AG04449 (cell line): Measurements from ENCODE around the gene PDE11A.

Experiments
- CTCF ChIA-PET: fragments of 350-600 bp; formaldehyde crosslinking; extraction: SDS; loops from one replicate; lab custom pipeline; 2021; ENCODE audit warnings: antibody characterized with exemption; lab: Yijun Ruan, JAX
- POLR2A ChIA-PET: fragments of 400-600, 350-600 bp; formaldehyde crosslinking; extraction: SDS; loops from one replicate; lab custom pipeline; 2020; ENCODE audit warnings: antibody characterized with exemption, inconsistent platforms; lab: Yijun Ruan, JAX
- DNase-seq: peaks from one replicate; pipeline ENCODE4 v3.0.0-alpha.2; 2010; ENCODE audit warnings: low read depth, low spot score
- H3K4me3 ChIP-seq: 2 replicates; pipeline ENCODE4 v1.5.1; 2011; ENCODE audit warnings: low read depth, mild to moderate bottlenecking, control low read depth, low read length
- CTCF ChIP-seq: IDR thresholded peaks from one replicate; pipeline ENCODE4 v1.5.1; 2011; ENCODE audit warnings: mild to moderate bottlenecking, moderate library complexity, low read length, control low read depth, inconsistent platforms; ENCODE audit not compliant: insufficient read depth; ENCODE audit errors: missing control alignments

The PDE11A gene

DNA sequence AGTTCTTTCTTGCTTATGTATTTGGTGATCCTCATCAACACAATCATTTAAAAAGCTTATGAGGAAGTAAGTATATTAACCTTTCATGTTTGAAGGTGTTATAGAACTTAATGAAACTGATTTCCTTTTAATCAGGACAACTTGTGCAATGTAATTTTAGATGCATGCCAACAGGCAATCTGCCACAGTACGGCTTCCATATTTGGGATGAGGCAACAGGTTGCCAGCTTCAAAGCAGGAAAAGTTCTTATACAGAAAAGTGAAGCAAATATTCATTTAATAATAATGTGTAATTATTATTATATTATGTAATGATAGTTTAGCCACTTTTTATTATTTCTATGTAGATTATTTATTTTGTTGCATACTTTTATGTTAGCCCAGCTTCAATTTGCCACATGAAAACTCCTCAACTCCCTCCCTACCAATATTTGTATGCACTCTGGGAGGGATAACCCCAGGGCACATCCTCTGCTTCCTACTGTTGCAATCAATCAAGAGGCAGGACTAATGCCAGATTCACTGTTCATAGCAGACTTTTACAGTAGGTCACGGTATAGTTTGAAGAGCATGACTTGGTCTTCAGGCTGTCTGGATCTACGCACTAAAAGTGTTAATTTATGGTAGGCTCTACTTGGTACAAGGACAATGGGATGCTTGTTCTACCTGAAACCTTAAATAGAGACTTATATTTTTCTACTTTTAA, 402.8 kb downstream of the PDE11A start:
- DNase-seq, result no peak
- H3K4me3 ChIP-seq, result no peak overlapping the region
- CTCF ChIA-PET, result interaction anchor here (1.3 kb wide), 1 partner anchor 94 kb away, joined by 4 read pairs; no protein-coding TSS in a partner anchor
- POLR2A ChIA-PET, result no interaction called here
- no peak for TF ChIP-seq CTCF

- CTCF ChIA-PET, result interaction anchor here (1.3 kb wide), 1 partner anchor 94 kb away, joined by 4 read pairs; no protein-coding TSS in a partner anchor
- H3K4me3 ChIP-seq, result no peak overlapping the region
- no peak for TF ChIP-seq CTCF
- POLR2A ChIA-PET, result no interaction called here
- DNase-seq, result no peak
Measured at GRCh38 chr2:177669201-177669600, 403.4 kb downstream of the PDE11A start.

- CTCF ChIA-PET, result interaction anchor here (0.9 to 1.3 kb wide), 2 partner anchors 56 to 95 kb away, joined by 4 read pairs; no protein-coding TSS in a partner anchor
- no peak for DNase-seq
- no peak overlapping the region for H3K4me3 ChIP-seq
- no peak for TF ChIP-seq CTCF
- POLR2A ChIA-PET, result no interaction called here
Measured at GRCh38 chr2:177668617-177669016, 404.0 kb downstream of the PDE11A start.

DNA sequence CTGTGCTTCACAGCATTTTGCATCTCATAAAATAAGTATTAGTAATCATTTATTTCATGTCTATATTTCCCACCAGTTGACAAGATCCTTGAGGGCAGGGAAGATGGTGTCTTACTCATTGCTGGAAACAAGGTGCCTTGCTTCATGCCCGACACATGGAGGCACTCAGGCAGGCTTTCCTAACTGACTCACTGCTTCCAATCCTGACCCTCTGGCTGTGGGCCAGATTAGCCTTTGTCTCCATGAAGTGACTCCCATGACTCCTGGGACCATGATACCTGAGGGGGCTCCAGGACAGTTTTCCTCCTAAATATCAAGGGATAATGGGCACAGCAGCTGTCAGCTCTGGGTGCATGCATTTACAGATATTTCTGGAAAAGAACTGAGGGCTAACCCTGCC, 405.0 kb downstream of the PDE11A start:
- no peak for DNase-seq
- POLR2A ChIA-PET, result no interaction called here
- H3K4me3 ChIP-seq, result no peak overlapping the region
- CTCF ChIA-PET, result interaction anchor here (0.6 kb wide), 1 partner anchor 1647 kb away, joined by 3 read pairs; no protein-coding TSS in a partner anchor
- TF ChIP-seq CTCF, result no peak

DNA sequence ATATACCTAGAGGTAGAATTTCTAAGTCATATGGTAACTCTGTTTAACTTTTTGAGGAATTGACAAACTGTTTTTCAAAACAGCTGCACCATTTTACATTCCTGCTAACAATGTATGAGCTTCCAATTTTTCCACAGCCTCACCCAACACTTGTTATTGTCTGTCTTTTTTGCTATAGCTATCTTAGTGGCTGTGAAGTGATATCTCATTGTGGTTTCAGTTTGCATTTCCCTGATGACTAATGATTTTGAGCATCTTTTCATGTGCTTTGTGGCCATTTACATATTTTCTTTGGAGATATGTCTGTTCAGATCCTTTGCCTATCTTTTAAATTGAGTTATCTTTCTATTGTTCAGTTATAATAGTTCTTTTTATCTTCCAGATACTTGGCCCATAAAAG, 406.2 kb downstream of the PDE11A start:
- no peak for TF ChIP-seq CTCF
- DNase-seq, result no peak
- CTCF ChIA-PET, result no interaction called here
- no peak overlapping the region for H3K4me3 ChIP-seq
- POLR2A ChIA-PET, result no interaction called here

DNA sequence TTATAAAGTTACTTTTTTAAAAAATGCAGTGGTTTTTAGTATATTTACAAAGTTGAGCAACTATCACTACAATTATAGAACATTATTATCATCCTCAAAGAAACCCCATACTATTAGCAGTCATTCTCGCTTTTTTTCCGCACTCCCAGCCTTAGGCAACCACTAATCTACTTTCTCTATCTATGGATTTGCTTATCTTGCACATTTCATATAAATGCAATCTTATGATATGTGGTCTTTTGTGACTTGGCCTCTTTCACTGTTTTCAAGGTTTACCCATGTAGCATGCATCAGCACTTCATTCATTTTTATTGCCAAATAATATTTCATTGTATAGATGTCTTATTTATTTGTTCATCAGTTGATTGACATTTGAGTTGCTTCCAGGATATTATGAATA, 406.6 kb downstream of the PDE11A start:
- POLR2A ChIA-PET, result no interaction called here
- DNase-seq, result no peak
- TF ChIP-seq CTCF, result no peak
- CTCF ChIA-PET, result no interaction called here
- no peak overlapping the region for H3K4me3 ChIP-seq
